H9 (cell line): ENCODE results near the gene BTBD6. TPM values are rescaled to one million over a fixed set of nuclear protein-coding genes. Genes with fewer than 3 reads are reported as not detected.

ENCODE experiments used
- DNase-seq: peaks from one replicate; pipeline ENCODE4 v3.0.0-alpha.2; 2017
- H2AFZ ChIP-seq: one replicate; pipeline ENCODE4 v1.6.1; 2013; ENCODE audit warnings: mild to moderate bottlenecking, low read length, control low read depth, moderate library complexity
- H2AK5ac ChIP-seq: 2 replicates; pipeline ENCODE4 v1.6.1; 2013; ENCODE audit warnings: low read length, control low read depth, mixed read lengths; ENCODE audit not compliant: insufficient read length
- H2BK120ac ChIP-seq: one replicate; pipeline ENCODE4 v1.6.1; 2013; ENCODE audit warnings: low read depth, mild to moderate bottlenecking, low read length, control low read depth, inconsistent platforms; ENCODE audit not compliant: poor library complexity, severe bottlenecking
- H2BK12ac ChIP-seq: 2 replicates; pipeline ENCODE4 v1.6.1; 2013; ENCODE audit warnings: low read length, control low read depth, mixed read lengths, low read depth; ENCODE audit not compliant: insufficient read length
- H2BK15ac ChIP-seq: 2 replicates; pipeline ENCODE4 v1.6.1; 2013; ENCODE audit warnings: low read depth, low read length, control low read depth
- H2BK20ac ChIP-seq: one replicate; pipeline ENCODE4 v1.6.1; 2013; ENCODE audit warnings: low read depth, mild to moderate bottlenecking, low read length, control low read depth, inconsistent platforms; ENCODE audit not compliant: poor library complexity, severe bottlenecking
- H2BK5ac ChIP-seq: 2 replicates; pipeline ENCODE4 v1.6.1; 2013; ENCODE audit warnings: low read length, control low read depth, mixed read lengths; ENCODE audit not compliant: insufficient read length
- H3K14ac ChIP-seq: 2 replicates; pipeline ENCODE4 v1.6.1; 2013; ENCODE audit warnings: low read length, control low read depth; ENCODE audit not compliant: insufficient read depth
- H3K18ac ChIP-seq: 2 replicates; pipeline ENCODE4 v1.6.1; 2013; ENCODE audit warnings: low read depth, mild to moderate bottlenecking, mixed read lengths, low read length, control low read depth; ENCODE audit not compliant: insufficient read length
- H3K23ac ChIP-seq: 2 replicates; pipeline ENCODE4 v1.6.1; 2013; ENCODE audit warnings: low read length, control low read depth, mixed read lengths, low read depth; ENCODE audit not compliant: insufficient read length
- H3K23me2 ChIP-seq: 2 replicates; pipeline ENCODE4 v1.6.1; 2013; ENCODE audit warnings: low read depth, mild to moderate bottlenecking, mixed read lengths, low read length, control low read depth; ENCODE audit not compliant: insufficient read length, poor library complexity, severe bottlenecking
- H3K27ac ChIP-seq: 2 replicates; pipeline ENCODE4 v1.5.1; 2013; ENCODE audit warnings: low read length, control low read depth, mixed read lengths, low read depth; ENCODE audit not compliant: insufficient read length
- H3K27me3 ChIP-seq: 2 replicates; pipeline ENCODE4 v1.6.1; 2013; ENCODE audit warnings: low read length, control low read depth, inconsistent platforms; ENCODE audit not compliant: insufficient read depth
- H3K4ac ChIP-seq: 2 replicates; pipeline ENCODE4 v1.6.1; 2013; ENCODE audit warnings: low read depth, mild to moderate bottlenecking, control low read depth, inconsistent platforms, low read length, moderate library complexity
- H3K4me1 ChIP-seq: 2 replicates; pipeline ENCODE4 v1.6.1; 2013; ENCODE audit warnings: low read length, control low read depth, inconsistent platforms; ENCODE audit not compliant: insufficient read depth
- H3K4me2 ChIP-seq: 2 replicates; pipeline ENCODE4 v1.6.1; 2013; ENCODE audit warnings: low read length, control low read depth, mixed read lengths; ENCODE audit not compliant: insufficient read length, insufficient read depth
- H3K56ac ChIP-seq: 2 replicates; pipeline ENCODE4 v1.6.1; 2013; ENCODE audit warnings: low read depth, mild to moderate bottlenecking, mixed read lengths, low read length, control low read depth; ENCODE audit not compliant: insufficient read length
- H3K79me1 ChIP-seq: 2 replicates; pipeline ENCODE4 v1.6.1; 2013; ENCODE audit warnings: low read depth, mild to moderate bottlenecking, moderate library complexity, low read length, control low read depth, inconsistent platforms; ENCODE audit not compliant: insufficient read depth, poor library complexity, severe bottlenecking
- H3K79me2 ChIP-seq: 2 replicates; pipeline ENCODE4 v1.6.1; 2013; ENCODE audit warnings: low read length, control low read depth, inconsistent platforms; ENCODE audit not compliant: insufficient read depth
- H3K9ac ChIP-seq: 2 replicates; pipeline ENCODE4 v1.6.1; 2013; ENCODE audit warnings: low read length, control low read depth, mixed read lengths; ENCODE audit not compliant: insufficient read length; ENCODE audit errors: extremely low read depth
- H3K9me3 ChIP-seq: one replicate; pipeline ENCODE4 v1.6.1; 2013; ENCODE audit warnings: low read depth, low read length, inconsistent platforms; ENCODE audit not compliant: control insufficient read depth
- H3T11ph ChIP-seq: one replicate; pipeline ENCODE4 v1.6.1; 2013; ENCODE audit warnings: mild to moderate bottlenecking, low read length, control low read depth, inconsistent platforms
- H4K20me1 ChIP-seq: one replicate; pipeline ENCODE4 v1.6.1; 2013; ENCODE audit not compliant: control insufficient read depth, insufficient read length, insufficient read depth
- H4K5ac ChIP-seq: 2 replicates; pipeline ENCODE4 v1.6.1; 2013; ENCODE audit warnings: low read depth, mild to moderate bottlenecking, mixed read lengths, low read length, control low read depth; ENCODE audit not compliant: insufficient read length
- H4K8ac ChIP-seq: replicated peaks from 2 replicates; pipeline ENCODE4 v1.6.1; 2013; ENCODE audit warnings: low read length, control low read depth, mixed read lengths, low read depth; ENCODE audit not compliant: insufficient read length
- H4K91ac ChIP-seq: 2 replicates; pipeline ENCODE4 v1.6.1; 2013; ENCODE audit warnings: low read depth, mild to moderate bottlenecking, moderate library complexity, mixed read lengths, low read length, control low read depth; ENCODE audit not compliant: insufficient read length
- H3K27ac Mint-ChIP-seq, 3 experiments: 2 replicates in 2 of 3; 3 replicates in 1 of 3; pipeline ENCODE4 v1.8.0; 2020 to 2021; ENCODE audit warnings: mixed read lengths in 3 of 3, mild to moderate bottlenecking in 1 of 3, moderate library complexity in 1 of 3
- H3K27me3 Mint-ChIP-seq: 2 replicates; pipeline ENCODE4 v1.8.0; 2021; ENCODE audit warnings: low read depth, mild to moderate bottlenecking, moderate library complexity, mixed read lengths
- H3K36me3 Mint-ChIP-seq, 3 experiments: 2 replicates in 2 of 3; 3 replicates in 1 of 3; pipeline ENCODE4 v1.8.0; 2020 to 2021; ENCODE audit warnings: low read depth in 3 of 3, mixed read lengths in 3 of 3; ENCODE audit not compliant: insufficient read depth in 1 of 3
- H3K4me1 Mint-ChIP-seq, 2 experiments: 2 replicates each; pipeline ENCODE4 v1.8.0; 2020; ENCODE audit warnings: mixed read lengths in 2 of 2
- H3K4me3 Mint-ChIP-seq, 2 experiments: 2 replicates in 1 of 2; 3 replicates in 1 of 2; pipeline ENCODE4 v1.8.0; 2020 to 2021; ENCODE audit warnings: mild to moderate bottlenecking in 2 of 2, mixed read lengths in 2 of 2, moderate library complexity in 1 of 2
- H3K9me3 Mint-ChIP-seq, 2 experiments: 2 replicates in 1 of 2; 3 replicates in 1 of 2; pipeline ENCODE4 v1.8.0; 2020; ENCODE audit warnings: mild to moderate bottlenecking in 2 of 2, mixed read lengths in 2 of 2, moderate library complexity in 1 of 2
- CTCF ChIP-seq: fragments of 200-600 bp; sonication (generic); conservative IDR thresholded peaks from 3 replicates; pipeline ENCODE4 v1.8.0; 2021; ENCODE audit warnings: antibody characterized with exemption, mild to moderate bottlenecking
- WGBS: extraction: QIAGEN DNeasy Blood & Tissue Kit; methylation state at CpG from one replicate; pipeline ENCODE4 v1.1.7; 2013; ENCODE audit warnings: missing lambda C conversion rate, low lambda C conversion rate, mixed read lengths; ENCODE audit not compliant: insufficient read length; ENCODE audit errors: extremely low coverage; 5-methylcytosine and 5-hydroxymethylcytosine counted together
- total RNA-seq: library from RNA; stranded (reverse); gene quantifications from 2 replicates; pipeline ENCODE4 v1.2.1, GENCODE V29; 2021

BTBD6 gene
- total RNA-seq, 1 experiment from 2014 or later: 23.3 TPM

GRCh38 chr14:105226198-105226597 lies 22.1 kb upstream of the BTBD6 start:
- Histone ChIP-seq H3K14ac (no peak overlapping the region), H2AK5ac (no peak overlapping the region), H3K9ac (no peak overlapping the region), H3K27ac (no peak overlapping the region), H3K23me2 (no peaks in the 10 kb centered on the region), H2BK5ac (no peak overlapping the region), H4K20me1 (no peaks in the 10 kb centered on the region), H3K27me3 (no peaks in the 10 kb centered on the region), H2AFZ (no peak overlapping the region), H3K4ac (no peak overlapping the region), H3T11ph (no peak overlapping the region), H3K18ac (no peak overlapping the region), H3K79me1 (no peaks in the 10 kb centered on the region), H3K56ac (no peak overlapping the region), H3K4me1 (no peaks in the 10 kb centered on the region), H3K4me2 (no peak overlapping the region), H4K5ac (no peak overlapping the region), H4K91ac (no peak overlapping the region), H2BK120ac (no peak overlapping the region), H4K8ac (no peak overlapping the region), H2BK20ac (no peak overlapping the region), H3K23ac (no peak overlapping the region), H2BK15ac (no peak overlapping the region), H3K79me2 (no peaks in the 10 kb centered on the region), H3K9me3 (no peaks in the 10 kb centered on the region), H2BK12ac (no peak overlapping the region)
- Mint-ChIP-seq H3K4me3 (no peak overlapping the region), H3K9me3 (peaks cover 0 to 2% of the 10 kb centered on the region in 2 experiments; a peak in 2 of 5 replicates), H3K27me3 (no peaks in the 10 kb centered on the region), H3K4me1 (no peaks in the 10 kb centered on the region), H3K36me3 (peaks cover 3 to 31% (median 16%) of the 10 kb centered on the region in 3 experiments; a peak in 4 of 7 replicates), H3K27ac (no peak overlapping the region; a peak in 1 of 7 replicates)
- WGBS: no CpG with 5 or more reads among the region's 10 CpGs
- no peak for TF ChIP-seq CTCF
- no peak for DNase-seq
